ENCODE measurements around the gene BRAT1. TPM values are rescaled to one million over a fixed set of nuclear protein-coding genes. Genes with fewer than 3 reads are reported as not detected.

BRAT1 gene
- 10 to 100 TPM; 31.1 to 32.9 TPM for total RNA-seq

DNA sequence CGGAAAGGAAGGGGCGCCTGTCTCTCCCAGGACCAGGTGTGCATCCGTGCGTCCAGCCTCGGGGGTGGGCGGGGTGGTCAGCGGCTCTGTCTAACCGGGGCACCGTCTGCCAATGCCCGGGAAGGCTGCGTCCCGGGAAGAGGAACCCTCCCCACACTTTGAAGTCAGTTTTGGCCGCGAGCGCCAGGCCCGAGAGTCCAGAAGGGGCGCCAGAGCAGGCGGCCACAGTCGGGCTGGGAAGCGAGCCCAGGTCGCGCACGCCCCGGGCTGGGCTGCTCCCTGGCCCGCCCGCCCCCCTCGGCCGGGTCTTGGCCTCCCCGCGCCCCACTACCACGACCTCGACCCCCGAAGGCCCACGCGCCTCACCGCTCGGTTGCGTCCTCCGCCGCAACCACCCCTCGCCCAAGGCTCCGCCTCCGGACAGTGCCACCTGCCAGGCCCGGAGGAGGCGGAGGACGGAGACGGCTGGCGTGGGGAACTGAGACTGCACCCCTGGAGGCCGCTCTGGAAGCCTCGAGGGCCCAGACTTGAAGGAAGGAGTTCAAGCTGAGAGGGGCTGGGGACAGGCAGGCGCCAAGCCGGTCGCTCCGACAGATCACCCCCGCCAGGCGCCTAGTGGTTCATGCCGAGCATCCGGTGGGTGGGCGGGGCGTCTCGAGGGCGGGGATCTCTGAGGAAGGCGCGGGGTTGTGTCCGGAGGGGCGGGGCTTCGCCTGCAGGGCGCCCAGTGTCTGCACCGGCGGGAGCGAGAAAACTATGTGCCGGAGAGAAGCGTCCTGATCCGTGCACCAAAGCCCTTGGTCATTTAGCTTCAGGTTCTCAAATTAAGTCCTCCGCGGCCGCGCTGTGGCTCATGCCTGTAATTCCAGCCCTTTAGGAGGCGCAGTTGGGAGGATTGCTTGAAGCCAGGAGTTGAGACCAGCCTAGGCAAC is at the start of gene BRAT1:
BRAT1 (minus strand) TSS at position 404 of the 932 bp plus-strand sequence. CDS start 1,093 bp downstream, outside the sequence.
- H3K27ac Mint-ChIP-seq: peak within 1 kb of the TSS; percentile 84
- H3K36me3 Mint-ChIP-seq (ENCODE audit: low read depth): peaks cover 20% of the 10 kb centered on the region
- H3K27me3 Mint-ChIP-seq: peaks cover 2% of the 10 kb centered on the region
- peak within 1 kb of the TSS; percentile 85 for H3K4me3 Mint-ChIP-seq
- CTCF ChIA-PET: interaction anchor here (0.9 kb wide), 1 partner anchor 13 kb away, joined by 3 read pairs; no protein-coding TSS in a partner anchor
- no peaks in the 10 kb centered on the region for H3K9me3 Mint-ChIP-seq
- POLR2A ChIA-PET: interaction anchor here (0.8 to 1.5 kb wide), 9 partner anchors 15 to 200 kb away, joined by 3 to 5 read pairs (median 3); no protein-coding TSS in a partner anchor
- H3K4me1 Mint-ChIP-seq: peaks cover 48% of the 10 kb centered on the region
- peak; percentile 97 for DNase-seq

DNA sequence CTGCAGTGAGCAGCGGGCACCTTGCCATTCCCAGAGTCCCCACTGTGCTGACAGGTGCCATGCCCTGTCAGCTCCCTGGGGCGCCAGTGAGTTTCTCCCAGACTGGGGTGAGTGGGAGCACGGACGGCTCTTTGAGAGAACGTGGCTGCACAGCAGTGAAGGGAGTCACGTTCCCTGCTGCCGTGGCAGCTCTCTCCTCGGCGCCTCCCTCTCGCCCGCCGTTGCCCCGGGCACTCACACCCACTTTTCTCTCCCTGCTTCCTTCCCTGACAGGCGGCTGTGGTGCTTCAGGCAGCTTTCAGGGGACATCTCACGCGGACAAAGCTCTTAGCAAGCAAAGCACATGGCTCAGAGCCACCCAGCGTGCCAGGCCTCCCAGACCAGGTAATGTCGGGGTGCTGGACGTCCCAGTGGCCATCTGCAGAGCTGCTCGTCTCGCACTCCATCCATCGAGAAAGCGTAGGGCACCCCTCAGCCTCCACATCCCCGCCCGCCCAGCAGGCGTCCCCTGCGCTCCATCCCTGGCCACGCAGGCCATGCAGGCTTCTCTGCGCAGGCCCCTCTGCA is 49.4 kb upstream of the BRAT1 start:
- ChIA-PET CTCF (no interaction called here), POLR2A (interaction anchor here (1.0 kb wide), 1 partner anchor 9 kb away, joined by 3 read pairs; no protein-coding TSS in a partner anchor)
- Mint-ChIP-seq H3K36me3 (ENCODE audit: low read depth) (peaks cover 8% of the 10 kb centered on the region), H3K27me3 (no peaks in the 10 kb centered on the region), H3K4me3 (no peak overlapping the region), H3K9me3 (no peaks in the 10 kb centered on the region), H3K4me1 (peaks cover 12% of the 10 kb centered on the region), H3K27ac (no peak overlapping the region)
- no peak for DNase-seq

DNA sequence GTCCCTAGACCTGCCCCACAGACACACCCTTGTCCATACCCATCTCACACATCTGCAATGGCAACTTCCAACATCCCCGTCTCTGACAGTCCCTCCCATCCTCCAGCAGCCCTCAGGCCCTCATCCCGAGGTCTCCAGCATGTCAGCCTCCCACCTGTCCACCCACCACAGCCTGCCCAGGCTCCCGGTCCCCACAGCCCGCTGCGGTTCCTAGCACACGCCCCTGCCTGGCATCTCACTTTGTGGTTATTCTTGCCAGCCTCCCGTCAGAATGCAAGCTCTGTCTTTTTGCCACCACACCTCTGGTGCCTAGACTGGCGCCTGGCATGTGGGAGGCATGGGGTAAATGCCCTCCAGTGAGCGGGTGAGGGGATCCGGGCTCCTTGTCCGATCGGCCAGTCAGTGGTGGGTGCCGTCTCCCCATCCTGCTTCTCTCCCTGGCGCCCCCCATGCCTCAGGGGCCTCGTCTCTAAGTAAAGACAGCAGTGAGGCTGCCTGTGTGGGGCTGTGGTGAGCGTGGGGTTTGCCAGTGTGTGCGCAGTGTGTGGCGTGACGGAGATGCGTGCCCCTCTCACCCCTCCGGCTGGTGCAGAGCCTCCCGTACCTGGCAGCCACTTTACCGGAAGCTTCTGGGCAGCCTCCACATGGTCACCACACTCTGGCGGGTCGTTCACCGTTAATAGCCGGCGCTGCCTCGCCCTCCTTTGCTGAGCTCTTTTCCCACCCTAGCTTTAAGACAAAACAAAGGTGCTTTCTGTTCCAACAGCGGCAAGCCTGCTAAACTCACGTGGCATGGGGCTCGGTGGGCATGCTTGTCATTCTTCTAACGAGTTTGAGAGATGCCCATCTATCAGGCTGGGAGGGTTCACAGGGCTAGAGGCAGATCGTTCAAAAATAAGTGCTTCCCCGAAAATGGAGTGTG is 48.0 kb upstream of the BRAT1 start:
- Mint-ChIP-seq H3K4me3 (no peak overlapping the region), H3K27me3 (no peaks in the 10 kb centered on the region), H3K36me3 (ENCODE audit: low read depth) (peaks cover 14% of the 10 kb centered on the region), H3K4me1 (peaks cover 9% of the 10 kb centered on the region), H3K27ac (no peak overlapping the region), H3K9me3 (no peaks in the 10 kb centered on the region)
- POLR2A ChIA-PET: interaction anchor here (0.8 kb wide), 1 partner anchor 9 kb away, joined by 3 read pairs; no protein-coding TSS in a partner anchor
- CTCF ChIA-PET: no interaction called here
- no peak for DNase-seq

DNA sequence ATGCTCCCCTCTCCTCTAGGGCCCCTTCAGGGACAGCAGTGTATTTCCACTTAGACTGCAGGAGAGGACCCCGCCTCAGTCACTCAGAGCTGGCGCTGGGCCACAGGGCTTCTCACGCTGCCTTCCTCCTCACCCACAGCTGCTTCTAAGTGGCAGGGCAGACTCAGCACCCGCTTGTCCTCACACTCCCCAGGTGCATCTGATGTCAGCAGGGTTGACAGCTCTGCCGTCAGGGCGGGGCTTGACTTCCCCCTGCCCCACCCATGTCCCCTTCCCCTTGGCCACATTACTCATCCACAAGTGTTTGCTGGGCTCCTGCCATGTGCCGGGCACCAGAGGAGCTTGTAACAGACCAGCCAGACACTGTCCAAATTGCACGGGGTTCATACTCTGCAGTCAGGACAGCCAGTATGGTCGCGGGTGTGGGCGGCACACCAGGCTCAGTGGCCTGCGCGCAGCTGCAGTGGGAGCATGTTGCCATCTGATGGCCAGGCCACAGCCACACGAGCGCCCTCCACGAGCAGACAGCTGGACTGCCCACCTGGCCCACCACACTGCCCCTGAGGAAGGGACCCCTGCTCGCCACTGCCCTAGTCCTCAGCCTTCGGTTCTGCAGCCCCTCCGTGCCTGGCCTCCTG is 47.2 kb upstream of the BRAT1 start:
- POLR2A ChIA-PET: interaction anchor here (0.8 kb wide), 1 partner anchor 10 kb away, joined by 3 read pairs; no protein-coding TSS in a partner anchor
- Mint-ChIP-seq H3K36me3 (ENCODE audit: low read depth) (peaks cover 14% of the 10 kb centered on the region), H3K9me3 (no peaks in the 10 kb centered on the region), H3K4me1 (peaks cover 5% of the 10 kb centered on the region), H3K27me3 (no peaks in the 10 kb centered on the region), H3K4me3 (no peak overlapping the region), H3K27ac (no peak overlapping the region)
- CTCF ChIA-PET: no interaction called here
- no peak for DNase-seq

DNA sequence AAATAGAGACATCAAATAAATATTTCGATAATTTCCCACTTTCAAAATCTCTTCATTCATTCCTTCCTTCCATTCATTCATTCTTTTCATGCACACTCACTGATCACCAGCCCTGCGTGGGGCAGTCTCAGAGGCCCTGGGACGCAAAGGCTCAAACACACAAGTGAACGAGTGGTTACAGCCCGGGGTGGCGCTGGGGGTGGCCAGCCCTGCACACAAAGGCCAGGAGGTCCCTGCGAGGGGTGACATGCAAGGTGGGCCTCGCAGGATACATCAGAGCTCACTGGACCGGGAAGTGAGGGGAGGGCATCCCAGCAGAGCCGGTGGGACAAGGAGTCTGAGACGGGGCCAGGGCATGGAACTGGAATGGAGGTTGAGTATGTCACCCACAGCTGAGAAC is 46.6 kb upstream of the BRAT1 start:
- Mint-ChIP-seq H3K4me1 (peaks cover 5% of the 10 kb centered on the region), H3K4me3 (no peak overlapping the region), H3K27ac (no peak overlapping the region), H3K27me3 (no peaks in the 10 kb centered on the region), H3K36me3 (ENCODE audit: low read depth) (peaks cover 14% of the 10 kb centered on the region), H3K9me3 (no peaks in the 10 kb centered on the region)
- ChIA-PET CTCF (no interaction called here), POLR2A (interaction anchor here (0.8 kb wide), 1 partner anchor 11 kb away, joined by 3 read pairs; no protein-coding TSS in a partner anchor)
- no peak for DNase-seq

DNA sequence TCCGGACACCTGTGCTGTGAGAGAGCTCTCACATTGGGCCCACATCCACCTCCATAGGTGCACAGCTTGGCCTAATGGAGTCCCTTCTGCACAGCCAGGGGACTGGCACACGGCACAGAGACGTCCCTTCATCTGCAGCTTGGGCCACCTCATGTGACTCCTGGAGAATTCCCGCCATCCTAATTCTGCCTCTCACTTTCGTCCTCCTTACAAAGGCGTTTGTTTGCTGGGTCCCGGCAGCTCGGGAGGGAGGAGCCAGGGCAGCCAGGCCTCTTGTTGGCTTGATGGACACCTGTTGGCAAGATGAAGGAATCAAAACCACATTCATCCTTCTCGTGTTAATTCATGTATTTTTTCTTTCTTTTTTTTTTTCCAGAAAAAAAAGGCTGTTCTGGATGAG is 45.7 kb upstream of the BRAT1 start:
- no peaks in the 10 kb centered on the region for H3K9me3 Mint-ChIP-seq
- ChIA-PET CTCF (no interaction called here), POLR2A (no interaction called here)
- H3K4me3 Mint-ChIP-seq: no peak overlapping the region
- peaks cover 5% of the 10 kb centered on the region for H3K4me1 Mint-ChIP-seq
- peaks cover 14% of the 10 kb centered on the region for H3K36me3 Mint-ChIP-seq (ENCODE audit: low read depth)
- no peaks in the 10 kb centered on the region for H3K27me3 Mint-ChIP-seq
- DNase-seq: no peak
- H3K27ac Mint-ChIP-seq: no peak overlapping the region

DNA sequence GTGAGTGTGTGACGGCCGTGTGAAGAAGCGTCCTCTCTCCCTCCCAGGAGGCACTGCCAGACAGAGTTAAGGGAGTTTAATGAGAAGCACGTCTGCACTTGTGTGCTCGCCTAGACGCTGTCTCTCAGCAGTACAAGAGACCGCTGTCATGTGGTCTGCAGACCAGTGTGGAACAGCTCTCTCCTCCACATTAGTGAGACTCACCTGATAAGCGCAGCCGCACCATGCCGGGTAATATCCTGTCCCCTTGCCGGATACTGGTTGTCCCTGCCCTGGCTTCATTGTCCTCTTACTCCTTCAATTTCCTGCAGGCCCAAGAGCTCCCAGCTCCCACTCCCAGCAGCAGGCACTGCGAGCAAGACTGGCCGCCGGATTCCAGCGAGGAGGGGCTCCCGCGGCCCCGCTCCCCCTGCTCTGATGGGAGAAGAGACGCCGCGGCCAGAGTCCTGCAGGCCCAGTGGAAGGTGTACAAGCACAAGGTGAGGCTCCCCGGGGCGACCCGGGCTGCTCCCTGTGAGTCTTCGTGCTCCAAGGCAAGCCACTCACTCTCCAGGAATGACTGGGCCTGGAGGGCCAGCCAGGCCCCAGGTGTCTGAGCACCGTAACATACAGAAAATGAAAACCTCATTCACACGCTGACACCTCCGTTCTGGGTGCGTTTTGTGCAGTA is 43.0 kb upstream of the BRAT1 start:
- POLR2A ChIA-PET: no interaction called here
- CTCF ChIA-PET: no interaction called here
- no peak overlapping the region for H3K27ac Mint-ChIP-seq

DNA sequence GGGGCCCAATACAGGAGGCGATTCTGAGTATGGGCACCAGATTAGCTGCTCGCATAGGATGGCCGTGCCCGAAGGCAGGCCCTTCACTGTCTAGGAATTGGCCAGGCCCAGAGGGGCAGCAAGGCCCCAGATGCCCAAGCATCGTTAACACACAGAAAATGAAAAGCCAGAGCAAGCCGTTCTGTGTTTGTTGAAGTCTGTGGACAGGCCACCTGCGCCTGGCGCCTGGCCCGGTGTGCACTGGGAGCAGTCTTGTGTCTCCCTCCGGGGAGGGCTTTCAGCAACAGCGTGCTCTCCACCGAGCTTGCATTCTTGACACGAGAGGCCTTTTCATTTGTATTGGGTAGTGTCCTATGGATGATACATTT is 41.9 kb upstream of the BRAT1 start:
- H3K27ac Mint-ChIP-seq: no peak overlapping the region
- peaks cover 3% of the 10 kb centered on the region for H3K4me1 Mint-ChIP-seq
- ChIA-PET CTCF (no interaction called here), POLR2A (no interaction called here)
- no peak overlapping the region for H3K4me3 Mint-ChIP-seq
- no peak for DNase-seq
- no peaks in the 10 kb centered on the region for H3K27me3 Mint-ChIP-seq
- no peaks in the 10 kb centered on the region for H3K9me3 Mint-ChIP-seq
- peaks cover 17% of the 10 kb centered on the region for H3K36me3 Mint-ChIP-seq (ENCODE audit: low read depth)

More for the DNA sequence above, 43.0 kb upstream of the BRAT1 start:
- Mint-ChIP-seq H3K4me3 (no peak overlapping the region), H3K36me3 (ENCODE audit: low read depth) (peaks cover 14% of the 10 kb centered on the region), H3K9me3 (no peaks in the 10 kb centered on the region), H3K27me3 (no peaks in the 10 kb centered on the region), H3K4me1 (peaks cover 5% of the 10 kb centered on the region)
- no peak for DNase-seq

DNA sequence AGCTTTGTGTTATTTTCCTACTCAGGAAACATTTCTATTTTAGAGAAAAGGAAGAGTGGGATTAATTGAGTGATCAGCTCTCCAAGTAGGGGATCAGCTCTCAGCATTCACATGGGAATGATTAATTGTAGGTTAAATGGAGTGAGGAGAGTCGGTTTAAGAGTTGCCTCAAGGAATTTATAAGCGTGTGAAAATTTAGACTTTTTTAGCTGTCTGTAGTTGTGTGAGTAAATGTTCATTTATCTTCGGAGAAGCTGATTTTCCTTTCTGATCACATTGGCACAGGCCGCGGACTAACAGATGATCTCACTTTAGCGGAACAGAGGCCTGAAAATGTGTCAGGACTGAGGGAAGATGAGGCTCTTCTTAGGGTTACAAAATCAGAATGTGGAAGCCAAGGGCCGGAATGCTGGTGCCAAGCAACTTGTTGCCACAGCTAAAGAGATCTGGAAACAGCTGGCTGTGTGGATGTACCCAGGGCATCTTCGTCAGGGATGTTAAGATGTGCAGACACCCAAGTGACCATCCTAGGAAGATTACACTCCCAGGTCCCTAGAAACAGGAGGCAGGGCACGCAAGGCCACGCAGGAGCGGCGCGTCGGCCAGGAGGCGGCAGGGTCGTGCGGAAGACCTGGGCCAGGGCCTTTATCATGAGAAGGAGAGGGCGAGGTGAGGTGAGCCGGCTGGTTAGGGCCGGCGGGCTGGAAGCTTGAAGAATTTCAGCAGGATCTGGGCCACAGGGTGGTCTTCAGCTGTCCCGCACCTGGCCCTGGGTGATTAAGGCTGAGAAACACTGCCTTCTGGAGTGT is 41.3 kb upstream of the BRAT1 start:
- H3K27me3 Mint-ChIP-seq: no peaks in the 10 kb centered on the region
- H3K9me3 Mint-ChIP-seq: no peaks in the 10 kb centered on the region
- no peak overlapping the region for H3K4me3 Mint-ChIP-seq
- peaks cover 14% of the 10 kb centered on the region for H3K36me3 Mint-ChIP-seq (ENCODE audit: low read depth)
- no peaks in the 10 kb centered on the region for H3K4me1 Mint-ChIP-seq
- DNase-seq: no peak
- CTCF ChIA-PET: interaction anchor here (1.1 kb wide), 1 partner anchor 128 kb away, joined by 3 read pairs; no protein-coding TSS in a partner anchor
- H3K27ac Mint-ChIP-seq: no peak overlapping the region
- POLR2A ChIA-PET: no interaction called here

DNA sequence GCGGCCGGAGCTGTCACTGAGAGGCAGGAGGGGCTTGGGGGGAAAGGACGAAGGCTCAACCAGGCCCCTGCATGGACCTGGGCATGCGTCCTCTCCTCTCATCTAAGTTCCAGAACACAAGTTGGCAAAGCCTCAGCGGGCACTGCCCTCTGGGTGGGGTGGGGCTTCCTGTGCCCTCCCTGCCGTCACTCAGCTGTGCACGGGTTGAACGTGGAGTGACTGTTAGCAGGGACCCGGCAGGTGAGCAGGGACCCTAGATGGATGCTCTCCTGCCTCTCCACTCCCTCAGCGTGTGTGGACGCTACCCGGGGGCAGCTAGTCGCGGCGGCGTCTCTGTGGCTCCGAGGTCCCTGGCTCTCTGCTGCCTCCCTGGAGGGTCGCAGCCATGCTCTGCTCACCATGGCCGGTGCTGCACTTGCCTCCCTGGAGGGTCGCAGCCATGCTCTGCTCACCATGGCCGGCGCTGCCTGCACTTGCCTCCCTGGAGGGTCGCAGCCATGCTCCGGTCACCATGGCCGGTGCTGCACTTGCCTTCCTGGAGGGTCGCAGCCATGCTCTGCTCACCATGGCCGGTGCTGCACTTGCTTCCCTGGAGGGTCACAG is 40.0 kb upstream of the BRAT1 start:
- POLR2A ChIA-PET: no interaction called here
- H3K4me3 Mint-ChIP-seq: no peak overlapping the region
- CTCF ChIA-PET: interaction anchor here (0.6 kb wide), 1 partner anchor 43 kb away, joined by 3 read pairs; no protein-coding TSS in a partner anchor
- no peak for DNase-seq
- H3K27me3 Mint-ChIP-seq: no peaks in the 10 kb centered on the region
- H3K9me3 Mint-ChIP-seq: no peaks in the 10 kb centered on the region
- H3K36me3 Mint-ChIP-seq (ENCODE audit: low read depth): peaks cover 12% of the 10 kb centered on the region
- H3K4me1 Mint-ChIP-seq: no peaks in the 10 kb centered on the region
- H3K27ac Mint-ChIP-seq: no peak overlapping the region

DNA sequence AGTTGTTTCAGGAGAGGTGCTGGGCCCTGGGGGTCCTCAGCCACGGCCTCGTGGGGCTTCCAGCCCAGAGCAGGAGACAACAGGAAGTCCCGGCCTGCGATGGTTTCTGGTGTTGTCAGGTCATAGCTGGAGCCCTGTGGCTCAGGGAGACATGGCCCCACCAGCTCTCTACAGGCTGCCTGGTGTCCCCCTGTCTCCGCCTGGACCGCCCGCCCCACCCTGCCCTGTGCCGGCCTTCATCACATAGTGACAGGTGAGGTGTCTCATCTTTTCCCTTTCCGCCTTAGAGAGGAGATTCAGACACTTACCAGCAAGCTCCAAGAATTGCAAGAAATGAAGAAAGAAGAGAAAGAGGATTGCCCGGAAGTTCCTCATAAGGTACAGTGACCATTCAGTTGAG is 39.3 kb upstream of the BRAT1 start:
- Mint-ChIP-seq H3K4me3 (no peak overlapping the region), H3K9me3 (no peaks in the 10 kb centered on the region), H3K36me3 (ENCODE audit: low read depth) (peaks cover 12% of the 10 kb centered on the region), H3K4me1 (no peaks in the 10 kb centered on the region), H3K27ac (no peak overlapping the region), H3K27me3 (no peaks in the 10 kb centered on the region)
- DNase-seq: no peak
- CTCF ChIA-PET: no interaction called here
- POLR2A ChIA-PET: no interaction called here

All from activated CD4-positive, alpha-beta memory T cell treated with anti-CD3 and anti-CD28 coated beads, Interleukin-2, amount 10 ng/mL, durations not matched to agents 7 days and 5 days (primary cell).